Mesodermal cell (in vitro differentiated cells): Measurements from ENCODE around the gene GJD2. TPM values are rescaled to one million over a fixed set of nuclear protein-coding genes. Genes with fewer than 3 reads are reported as not detected.

Experiments
- H3K27ac ChIP-seq: 2 replicates; pipeline ENCODE4 v1.7.0; 2013; ENCODE audit warnings: mild to moderate bottlenecking, low read depth, low read length, moderate library complexity; ENCODE audit not compliant: severe bottlenecking
- H3K36me3 ChIP-seq: 2 replicates; pipeline ENCODE4 v1.7.1; 2013; ENCODE audit warnings: mild to moderate bottlenecking, low read length, moderate library complexity; ENCODE audit not compliant: control insufficient read depth, insufficient read depth
- H3K4me1 ChIP-seq: one replicate; pipeline ENCODE4 v1.7.1; 2013; ENCODE audit warnings: mild to moderate bottlenecking, low read length; ENCODE audit not compliant: insufficient read depth, control insufficient read depth, poor library complexity, severe bottlenecking
- H3K4me3 ChIP-seq: 2 replicates; pipeline ENCODE4 v1.7.0; 2013; ENCODE audit warnings: low read length, control low read depth, mild to moderate bottlenecking; ENCODE audit not compliant: insufficient read depth, poor library complexity, severe bottlenecking; ENCODE audit errors: extremely low read depth
- H3K9me3 ChIP-seq: 2 replicates; pipeline ENCODE4 v1.7.1; 2013; ENCODE audit warnings: mild to moderate bottlenecking, low read length, moderate library complexity; ENCODE audit not compliant: control insufficient read depth
- WGBS, 2 experiments: methylation state at CpG; one replicate each; pipeline ENCODE4 v1.1.5; 2013; ENCODE audit warnings: missing lambda C conversion rate in 2 of 2; ENCODE audit not compliant: insufficient coverage in 2 of 2; 5-methylcytosine and 5-hydroxymethylcytosine counted together
- polyA plus RNA-seq, 2 experiments: library from polyadenylated mRNA; stranded (reverse); fragments of 50-300 nt; gene quantifications; one replicate each; pipeline ENCODE4 v1.2.3, GENCODE V29; 2013

Gene GJD2
- polyA plus RNA-seq (2013, experiment 1 of 2) = 1.5 TPM
- 0.76 TPM for polyA plus RNA-seq (2013, experiment 2 of 2)

DNA sequence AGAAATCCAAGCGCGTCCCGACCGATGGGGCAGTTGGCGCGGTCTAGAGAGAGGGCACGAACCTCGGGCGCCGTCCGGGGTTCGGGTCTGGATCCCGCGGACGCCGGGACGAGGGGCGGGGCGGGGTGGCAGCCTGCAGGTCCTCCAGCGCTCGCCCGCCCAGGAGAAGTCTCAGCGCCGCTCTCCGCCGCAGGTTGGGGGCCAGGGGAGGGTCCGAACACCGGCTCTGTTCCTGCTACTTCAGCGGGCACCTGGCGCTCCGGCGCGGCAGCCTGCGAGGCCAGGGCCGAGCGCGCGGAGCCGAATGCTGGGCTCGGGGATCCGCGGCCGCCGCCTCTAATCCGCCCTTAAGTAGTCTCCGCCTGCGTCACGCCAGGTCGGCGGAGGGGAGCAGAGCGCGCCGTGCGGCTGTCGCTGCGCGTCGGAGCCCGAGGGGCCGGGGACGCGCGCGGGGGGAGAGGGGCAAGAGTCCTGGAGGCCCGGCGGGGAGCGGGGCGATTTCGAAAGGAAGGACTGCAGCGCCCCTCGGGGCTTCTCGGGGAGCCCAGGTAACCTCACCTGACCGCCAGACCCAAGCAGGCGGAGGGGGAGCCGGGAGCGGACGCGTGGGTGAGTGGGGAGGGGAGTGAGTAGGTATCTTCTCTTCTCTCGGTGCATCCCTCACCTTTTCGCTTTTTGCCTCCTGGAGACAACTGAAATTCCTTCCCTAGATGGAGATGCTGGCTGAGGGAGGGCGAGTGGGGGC lies at the start of gene GJD2:
Gene GJD2, minus strand, starts transcription at position 325 of the 745 bp plus-strand sequence. CDS start 510 bp downstream, outside the sequence.
- H3K9me3 ChIP-seq = no peaks in the 10 kb centered on the region
- no peaks in the 10 kb centered on the region for H3K36me3 ChIP-seq
- no peaks in the 10 kb centered on the region for H3K4me1 ChIP-seq
- H3K27ac ChIP-seq = no peak within 1 kb of the TSS
- 1% methylated on average over 46 to 68 of the region's 81 CpGs for WGBS, 2 experiments
- peak within 1 kb of the TSS; percentile 42 for H3K4me3 ChIP-seq

DNA sequence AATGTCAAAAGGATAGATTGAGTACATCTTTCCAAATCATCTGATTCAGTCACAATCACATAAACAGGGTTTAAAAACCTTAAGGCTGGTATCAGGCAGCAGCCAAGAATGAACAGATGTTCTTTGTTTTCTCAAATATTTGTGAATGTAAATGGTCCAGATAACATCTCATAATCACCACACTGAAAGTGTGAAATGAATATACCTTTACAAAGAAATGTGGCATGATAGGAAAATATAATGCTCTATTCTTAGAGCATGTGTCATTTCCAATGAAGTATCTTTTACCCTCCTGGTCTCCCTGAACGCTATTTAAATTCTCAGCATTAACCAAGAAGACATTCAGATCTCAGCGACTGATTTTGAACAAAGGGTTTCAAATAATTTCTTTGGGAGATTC lies 49.3 kb upstream of the GJD2 start:
- Histone ChIP-seq H3K4me3 (no peak overlapping the region), H3K36me3 (no peaks in the 10 kb centered on the region), H3K27ac (no peak overlapping the region), H3K4me1 (peaks cover 46% of the 10 kb centered on the region), H3K9me3 (peaks cover 6% of the 10 kb centered on the region)
- no CpG with 5 or more reads among the region's 2 CpGs for WGBS, 2 experiments

DNA sequence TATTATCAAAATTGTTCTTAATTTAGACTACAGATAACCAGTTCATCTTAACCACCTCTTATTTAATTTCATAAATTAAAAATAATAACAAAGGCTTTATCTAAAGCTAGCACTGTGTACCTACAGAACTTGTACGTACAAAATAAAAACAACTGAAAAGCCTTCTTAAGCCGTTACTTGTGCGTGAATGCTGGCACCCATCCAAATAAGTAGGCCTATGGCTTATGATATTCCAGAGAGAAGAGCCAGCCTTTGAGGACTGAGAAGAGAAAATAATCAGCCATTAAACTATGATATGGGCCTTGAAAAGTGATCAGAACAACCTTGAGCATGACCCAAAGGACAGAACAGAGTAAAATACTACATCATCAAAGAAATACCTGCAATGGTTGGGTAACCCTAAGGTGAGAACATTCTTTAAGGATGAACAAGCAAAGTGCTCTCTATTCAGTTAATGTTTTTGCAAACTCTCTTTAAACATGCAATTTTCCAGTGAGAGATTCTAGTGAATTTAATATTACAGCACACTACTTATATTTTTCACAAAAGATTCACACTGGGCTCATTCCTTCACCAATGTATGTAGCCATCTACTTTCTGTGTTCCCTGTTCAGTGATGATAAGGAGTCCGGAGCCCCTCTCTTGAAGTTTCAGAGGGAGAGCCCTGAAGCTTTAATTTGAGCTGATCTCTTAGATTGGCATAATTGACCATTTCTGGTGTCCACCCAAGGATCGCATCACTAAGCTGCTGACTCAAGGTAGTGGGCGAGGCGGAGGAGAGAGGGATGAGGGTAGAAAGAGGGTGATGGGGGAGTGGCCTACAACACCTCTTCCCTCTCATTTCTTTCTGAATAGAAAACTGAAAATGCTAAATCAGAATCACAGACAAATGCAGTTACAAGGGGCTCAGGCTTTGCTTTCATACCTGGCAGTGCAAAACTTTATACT lies 48.3 kb upstream of the GJD2 start:
- WGBS, 2 experiments = 97 to 100% methylated on average over 2 to 4 of the region's 7 CpGs
- H3K27ac ChIP-seq = no peak overlapping the region

DNA sequence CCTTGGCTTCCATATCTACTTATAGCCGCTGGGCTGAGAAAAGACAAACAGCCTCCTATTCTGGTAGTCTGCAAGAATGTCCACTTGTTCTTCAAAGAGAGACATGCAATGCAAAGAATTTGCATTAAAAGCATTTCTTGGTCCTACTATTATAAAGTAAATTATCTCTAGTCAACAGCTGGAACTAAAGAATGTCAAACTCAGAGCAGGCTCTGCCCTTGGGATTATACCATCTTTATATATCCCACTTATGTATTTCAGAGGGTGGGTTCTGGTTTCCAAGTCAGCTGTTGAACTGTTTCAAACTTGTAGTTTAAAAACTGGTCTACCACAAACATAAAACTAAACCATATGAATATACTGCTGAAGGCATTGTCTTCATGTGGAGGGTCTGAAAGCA lies 47.6 kb upstream of the GJD2 start:
- Histone ChIP-seq H3K36me3 (no peaks in the 10 kb centered on the region), H3K9me3 (peaks cover 6% of the 10 kb centered on the region), H3K27ac (no peak overlapping the region), H3K4me1 (peaks cover 55% of the 10 kb centered on the region), H3K4me3 (no peak overlapping the region)
- WGBS, 2 experiments = 100% methylated on average over 1 of the region's 1 CpG; no CpG with 5 or more reads in 1 of the 2 experiments

More for the DNA sequence above, 48.3 kb upstream of the GJD2 start:
- Histone ChIP-seq H3K36me3 (no peaks in the 10 kb centered on the region), H3K9me3 (peaks cover 6% of the 10 kb centered on the region), H3K4me1 (peaks cover 51% of the 10 kb centered on the region), H3K4me3 (no peak overlapping the region)

DNA sequence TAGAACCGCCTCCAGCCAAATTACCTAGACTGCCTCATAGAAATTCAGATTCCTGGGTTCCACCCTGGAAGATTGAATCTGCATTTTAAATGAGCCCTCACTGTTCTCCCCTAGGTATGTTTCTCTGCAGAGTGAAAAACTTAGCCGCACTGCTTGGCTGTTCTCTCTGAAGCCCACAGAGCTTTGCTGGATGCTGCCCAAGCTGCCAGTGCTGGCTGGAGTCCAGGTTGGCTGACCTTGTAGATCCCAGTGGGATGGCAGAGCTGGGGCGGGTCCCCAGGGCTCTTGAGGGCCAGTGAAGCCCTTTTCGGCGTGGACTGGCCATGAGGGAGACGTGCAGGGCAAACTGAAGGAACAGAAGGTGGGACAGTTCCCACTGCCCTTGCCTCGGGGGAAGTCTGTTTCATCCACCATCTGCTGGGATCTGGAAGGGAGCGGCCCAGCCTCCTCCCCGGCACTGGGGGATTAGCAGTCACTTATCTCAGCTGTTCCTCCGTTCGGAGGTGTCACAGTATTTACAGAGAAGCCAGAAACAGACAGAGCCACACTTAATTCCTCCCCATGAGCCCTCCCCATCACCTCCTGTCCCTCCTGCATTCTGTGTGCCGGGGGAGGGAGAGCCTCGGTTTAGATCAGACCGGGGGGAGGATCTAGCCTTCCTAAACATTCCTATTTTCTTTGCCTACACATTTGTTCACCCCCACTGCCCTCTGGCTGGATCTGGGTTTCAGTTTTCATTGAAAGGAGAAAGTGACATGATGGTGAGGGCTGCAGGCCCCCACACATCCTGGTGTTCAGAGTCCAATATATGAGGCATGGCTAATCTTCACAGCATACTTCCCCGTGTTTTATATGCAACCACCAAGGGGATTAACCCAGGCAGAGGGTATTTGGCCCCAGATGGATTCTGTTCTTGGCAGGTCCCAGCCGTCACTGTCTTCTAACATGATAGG lies 44.6 kb upstream of the GJD2 start:
- Histone ChIP-seq H3K9me3 (no peaks in the 10 kb centered on the region), H3K27ac (peak overlapping the region; percentile 91), H3K4me3 (no peak overlapping the region), H3K4me1 (peaks cover 73% of the 10 kb centered on the region), H3K36me3 (peaks cover 7% of the 10 kb centered on the region)
- 51 to 53% methylated on average over 9 of the region's 16 CpGs for WGBS, 2 experiments

DNA sequence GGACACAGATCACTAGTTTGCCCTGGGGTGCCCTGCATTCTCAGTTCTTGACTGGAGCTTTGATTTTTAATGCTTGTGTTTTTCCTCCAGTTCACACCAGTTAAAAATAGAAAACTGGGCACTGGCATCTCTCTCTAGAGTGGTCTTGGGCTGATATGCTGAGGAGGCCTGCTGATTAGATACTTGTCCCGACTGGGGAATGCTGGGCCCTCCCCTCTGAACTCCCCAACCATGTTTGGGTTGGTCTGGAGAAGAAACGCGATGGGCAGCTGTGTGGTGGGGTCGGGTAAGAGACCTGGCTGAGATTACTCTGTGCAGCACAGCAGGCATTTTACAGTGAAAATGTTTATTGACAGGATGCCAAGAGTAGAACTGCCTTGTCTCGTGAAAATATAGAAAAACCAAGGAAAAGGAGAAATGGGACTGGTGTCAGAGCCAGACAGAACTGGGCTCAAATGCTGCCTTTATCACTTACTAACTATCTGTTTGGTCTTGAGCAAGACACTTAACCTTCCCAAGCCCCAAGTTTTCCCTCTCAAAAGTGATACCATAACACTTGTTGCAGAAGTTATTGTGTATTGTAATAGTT lies 42.1 kb upstream of the GJD2 start:
- 80 to 84% methylated on average over 3 of the region's 5 CpGs for WGBS, 2 experiments
- peaks cover 56% of the 10 kb centered on the region for H3K4me1 ChIP-seq
- H3K27ac ChIP-seq = peak overlapping the region; percentile 84

DNA sequence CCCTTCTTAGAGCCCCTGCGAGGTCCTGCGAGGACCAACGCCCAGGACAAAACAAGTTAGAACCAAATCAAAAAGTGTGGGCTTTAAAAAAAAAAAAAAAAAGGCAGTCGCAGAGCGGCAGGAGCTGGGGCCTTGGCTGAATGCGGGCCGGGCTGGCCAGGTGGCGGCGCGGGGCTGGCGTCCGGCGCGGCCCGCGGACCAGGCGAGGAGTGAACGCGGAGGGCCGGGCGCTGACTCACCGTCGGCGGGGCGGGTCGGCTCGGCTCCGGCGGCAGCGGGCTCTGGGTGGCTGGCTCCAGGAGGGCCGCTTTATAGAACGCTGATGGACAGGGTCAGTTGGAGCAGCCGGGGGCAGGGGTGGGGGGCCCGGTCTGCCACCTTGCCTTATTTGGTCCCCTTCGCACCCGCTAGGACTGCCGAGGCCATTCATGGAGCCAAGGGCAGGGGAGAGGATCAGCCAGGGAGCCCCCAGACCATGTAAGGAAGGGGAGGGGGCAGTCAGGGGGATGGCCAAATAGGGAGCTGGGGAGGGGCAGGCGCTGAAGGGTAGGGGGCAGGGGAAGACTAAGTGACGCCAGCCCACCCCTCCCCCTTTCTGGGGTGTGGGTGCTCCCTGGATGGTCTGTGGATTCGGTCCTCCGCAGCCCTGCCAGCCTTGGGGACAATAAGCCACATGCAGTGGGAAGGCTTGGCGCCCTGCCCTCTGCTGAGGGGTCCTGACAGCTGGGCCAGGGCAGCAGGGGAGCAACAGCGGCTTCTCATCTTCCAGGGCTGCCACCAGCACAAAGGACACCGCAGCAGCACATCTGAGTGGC lies 40.7 kb upstream of the GJD2 start, which contains the start of gene ACTC1:
Gene ACTC1, minus strand, starts transcription at position 283 of the 815 bp plus-strand sequence. CDS start 741 bp downstream, outside the sequence.
- Histone ChIP-seq H3K36me3 (peaks cover 47% of the 10 kb centered on the region), H3K4me1 (peaks cover 45% of the 10 kb centered on the region), H3K9me3 (no peaks in the 10 kb centered on the region), H3K27ac (peak within 1 kb of the TSS; percentile 84), H3K4me3 (peak within 1 kb of the TSS; percentile 76)
- 7% methylated on average over 27 to 41 of the region's 44 CpGs for WGBS, 2 experiments

More for the DNA sequence above, 42.1 kb upstream of the GJD2 start:
- Histone ChIP-seq H3K4me3 (no peak overlapping the region), H3K9me3 (no peaks in the 10 kb centered on the region), H3K36me3 (peaks cover 32% of the 10 kb centered on the region)

DNA sequence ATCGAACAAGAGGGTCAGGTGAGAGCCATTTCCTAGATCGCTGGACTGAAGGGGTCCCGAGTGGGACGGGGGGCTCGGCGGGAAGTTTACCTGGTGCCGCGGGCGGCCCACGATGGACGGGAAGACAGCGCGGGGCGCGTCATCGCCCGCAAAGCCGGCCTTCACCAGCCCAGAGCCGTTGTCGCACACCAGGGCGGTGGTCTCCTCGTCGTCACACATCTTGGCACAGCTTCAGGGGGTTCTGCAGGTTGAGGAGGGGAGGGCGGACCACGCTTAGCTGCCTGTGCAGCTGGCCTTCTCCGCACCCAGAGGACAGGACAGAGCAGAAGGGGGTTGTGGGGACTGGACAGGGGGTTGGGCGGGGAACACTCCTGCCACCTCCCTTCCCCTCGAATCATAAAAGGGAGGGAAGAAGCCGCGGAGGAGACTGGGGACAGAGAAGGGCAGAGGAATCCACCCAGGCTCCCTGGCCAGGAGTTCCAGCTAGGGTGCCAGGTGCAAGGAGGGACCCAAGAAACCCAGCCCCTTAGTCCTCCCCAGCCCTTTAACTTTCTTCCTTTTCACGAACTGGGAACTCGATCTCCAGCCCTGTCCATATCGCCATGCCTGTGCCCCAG lies 39.9 kb upstream of the GJD2 start:
- peak overlapping the region; percentile 84 for H3K27ac ChIP-seq
- H3K4me1 ChIP-seq = peaks cover 40% of the 10 kb centered on the region
- peak overlapping the region; percentile 76 for H3K4me3 ChIP-seq
- whole genome bisulfite sequencing, 2 experiments = 78 to 85% methylated on average over 27 to 28 of the region's 33 CpGs
- no peaks in the 10 kb centered on the region for H3K9me3 ChIP-seq
- peaks cover 52% of the 10 kb centered on the region for H3K36me3 ChIP-seq

DNA sequence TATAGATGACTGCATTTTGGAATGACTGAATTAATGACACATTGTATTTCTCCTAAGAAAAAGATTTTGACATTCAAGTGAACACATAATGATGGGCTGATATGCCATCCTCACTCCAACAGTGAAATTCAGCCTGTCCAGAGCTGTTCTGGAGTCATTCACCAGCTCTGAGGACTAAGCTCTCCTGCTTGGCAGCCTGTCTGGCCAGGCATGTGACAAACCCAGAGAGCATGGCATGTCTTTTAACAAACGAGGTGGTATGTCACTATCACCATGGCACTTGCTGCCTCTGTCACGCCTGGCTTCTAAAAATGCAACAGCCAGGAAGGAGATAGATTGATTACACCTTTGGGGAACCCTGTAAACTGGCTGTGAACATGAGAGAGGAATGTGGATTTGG lies 39.1 kb upstream of the GJD2 start:
- Histone ChIP-seq H3K9me3 (no peaks in the 10 kb centered on the region), H3K36me3 (peaks cover 52% of the 10 kb centered on the region), H3K4me3 (peak overlapping the region; percentile 76), H3K4me1 (peaks cover 32% of the 10 kb centered on the region), H3K27ac (peak overlapping the region; percentile 84)
- 73 to 83% methylated on average over 2 of the region's 2 CpGs for WGBS, 2 experiments
